PC-3 (cell line): ENCODE data around the gene NDC1. TPM values are rescaled to one million over a fixed set of nuclear protein-coding genes. Genes with fewer than 3 reads are reported as not detected.

ENCODE experiments used
- ATAC-seq: fragments of 200-7000 bp; cut with Tn5 transposase; 2 replicates; pipeline ENCODE4 v1.9.1; 2020; ENCODE audit warnings: mild to moderate bottlenecking, moderate library complexity
- BruUV-seq: library from RNA; stranded (reverse); fragments of 400-500 nt; replicated peaks from 2 replicates; lab custom pipeline; 2021; lab: Mats Ljungman, UMichigan
- CTCF ChIA-PET: fragments of 300-600 bp; sonication (Branson Sonifier 250); formaldehyde crosslinking; loops from one replicate; lab custom pipeline; 2022; ENCODE audit warnings: antibody characterized with exemption; lab: Charles Lee
- POLR2A ChIA-PET: fragments of 300-600 bp; sonication (Branson Sonifier 250); formaldehyde crosslinking; loops from one replicate; lab custom pipeline; 2022; ENCODE audit warnings: antibody characterized with exemption; ENCODE audit not compliant: unreplicated experiment; lab: Charles Lee
- DNase-seq: peaks from one replicate; pipeline ENCODE4 v3.0.0-alpha.2; 2015
- H2AFZ ChIP-seq: fragments of 300-600 bp; sonication (generic); 2 replicates; pipeline ENCODE4 v1.6.0; 2016; ENCODE audit warnings: antibody characterized with exemption, low read length
- H3F3A ChIP-seq: fragments of 300-600 bp; sonication (generic); one replicate; pipeline ENCODE4 v1.6.0; 2017; ENCODE audit warnings: antibody characterized with exemption, low read length, control low read depth, mild to moderate bottlenecking; ENCODE audit not compliant: unreplicated experiment
- H3K27ac ChIP-seq: fragments of 300-600 bp; sonication (generic); 2 replicates; pipeline ENCODE4 v1.5.1; 2016; ENCODE audit warnings: mild to moderate bottlenecking, low read length
- H3K27me3 ChIP-seq: fragments of 300-600 bp; sonication (generic); 2 replicates; pipeline ENCODE4 v1.6.1; 2016; ENCODE audit warnings: low read length, mixed read lengths
- H3K36me3 ChIP-seq: fragments of 300-600 bp; sonication (generic); 2 replicates; pipeline ENCODE4 v1.6.1; 2016; ENCODE audit warnings: low read depth, mixed run types, low read length, mixed read lengths
- H3K4me1 ChIP-seq: fragments of 300-600 bp; sonication (generic); 2 replicates; pipeline ENCODE4 v1.5.1; 2016; ENCODE audit warnings: low read length; ENCODE audit not compliant: insufficient read depth
- H3K4me2 ChIP-seq: fragments of 300-600 bp; sonication (generic); 2 replicates; pipeline ENCODE4 v1.6.0; 2016; ENCODE audit warnings: low read length
- H3K4me3 ChIP-seq: fragments of 300-600 bp; sonication (generic); 2 replicates; pipeline ENCODE4 v1.5.1; 2016; ENCODE audit warnings: mild to moderate bottlenecking, low read length, mixed read lengths
- H3K79me2 ChIP-seq: fragments of 300-600 bp; sonication (generic); 2 replicates; pipeline ENCODE4 v1.6.1; 2017; ENCODE audit warnings: low read length, mixed read lengths
- H3K9ac ChIP-seq: fragments of 300-600 bp; sonication (generic); 2 replicates; pipeline ENCODE4 v1.6.0; 2016; ENCODE audit warnings: mild to moderate bottlenecking, low read length
- H3K9me2 ChIP-seq: fragments of 300-600 bp; sonication (generic); replicated peaks from 2 replicates; pipeline ENCODE4 v1.6.1; 2016; ENCODE audit warnings: mixed run types, low read length, mixed read lengths
- H3K9me3 ChIP-seq: fragments of 300-600 bp; sonication (generic); 2 replicates; pipeline ENCODE4 v1.6.1; 2016; ENCODE audit warnings: low read length, mixed read lengths
- H4K20me1 ChIP-seq: fragments of 300-600 bp; sonication (generic); 2 replicates; pipeline ENCODE4 v1.6.1; 2016; ENCODE audit warnings: low read length, mixed read lengths
- EZH2 ChIP-seq: fragments of 300-600 bp; sonication (generic); IDR thresholded peaks from one replicate; pipeline ENCODE4 v1.6.1; 2017; ENCODE audit warnings: antibody characterized with exemption, mild to moderate bottlenecking, low read length; ENCODE audit not compliant: unreplicated experiment
- EZH2phosphoT487 ChIP-seq: fragments of 300-600 bp; sonication (generic); IDR thresholded peaks from 2 replicates; pipeline ENCODE4 v1.6.1; 2018; ENCODE audit warnings: mild to moderate bottlenecking, antibody characterized with exemption, low read length, borderline replicate concordance
- intact Hi-C: fragments of 100-400 bp; cut with micrococcal nuclease; formaldehyde crosslinking; loops from 2 replicates; pipeline ENCODE4 v1.9.0; 2023
- total RNA-seq: library from RNA; depleted of rRNA; stranded (reverse); fragments of >200 nt; gene quantifications from 2 replicates; pipeline ENCODE4 v1.2.3, GENCODE V29; 2014
- TF ChIP-seq, protein P1 (sequence below): fragments of 300-600 bp; sonication (generic); conservative IDR thresholded peaks from 2 replicates; pipeline ENCODE4 v1.5.1; 2017; ENCODE audit warnings: antibody characterized with exemption, low read depth, mild to moderate bottlenecking, low read length

The NDC1 gene
- total RNA-seq, 1 experiment from 2014 or later = 63.6 TPM

GRCh38 chr1:53736290-53736689, 101.8 kb downstream of the NDC1 start:
- Histone ChIP-seq H3K36me3 (no peaks in the 10 kb centered on the region), H3K27me3 (no peaks in the 10 kb centered on the region), H3K79me2 (peaks cover 15% of the 10 kb centered on the region; the same call in 1 of the 2 replicates), H3K9me3 (no peaks in the 10 kb centered on the region), H3K4me2 (peak overlapping the region; percentile 81; the same call in 1 of the 2 replicates), H2AFZ (no peak overlapping the region), H3K4me3 (no peak overlapping the region), H3K27ac (peak overlapping the region; percentile 99), H3K9ac (peak overlapping the region; percentile 97), H3K4me1 (peaks cover 70% of the 10 kb centered on the region), H4K20me1 (no peaks in the 10 kb centered on the region), H3K9me2 (no peaks in the 10 kb centered on the region), H3F3A (peaks cover 8% of the 10 kb centered on the region)
- no TSS peak for BruUV-seq
- ATAC-seq = no peak
- ChIA-PET POLR2A (interaction anchor here (0.6 kb wide), 1 partner anchor 13 kb away, joined by 6 read pairs; no protein-coding TSS in a partner anchor), CTCF (interaction anchor here (0.5 kb wide), 1 partner anchor 224 kb away, joined by 3 read pairs; no protein-coding TSS in a partner anchor)
- no peak for DNase-seq
- no peak for TF ChIP-seq EZH2
- TF ChIP-seq, protein P1, sequence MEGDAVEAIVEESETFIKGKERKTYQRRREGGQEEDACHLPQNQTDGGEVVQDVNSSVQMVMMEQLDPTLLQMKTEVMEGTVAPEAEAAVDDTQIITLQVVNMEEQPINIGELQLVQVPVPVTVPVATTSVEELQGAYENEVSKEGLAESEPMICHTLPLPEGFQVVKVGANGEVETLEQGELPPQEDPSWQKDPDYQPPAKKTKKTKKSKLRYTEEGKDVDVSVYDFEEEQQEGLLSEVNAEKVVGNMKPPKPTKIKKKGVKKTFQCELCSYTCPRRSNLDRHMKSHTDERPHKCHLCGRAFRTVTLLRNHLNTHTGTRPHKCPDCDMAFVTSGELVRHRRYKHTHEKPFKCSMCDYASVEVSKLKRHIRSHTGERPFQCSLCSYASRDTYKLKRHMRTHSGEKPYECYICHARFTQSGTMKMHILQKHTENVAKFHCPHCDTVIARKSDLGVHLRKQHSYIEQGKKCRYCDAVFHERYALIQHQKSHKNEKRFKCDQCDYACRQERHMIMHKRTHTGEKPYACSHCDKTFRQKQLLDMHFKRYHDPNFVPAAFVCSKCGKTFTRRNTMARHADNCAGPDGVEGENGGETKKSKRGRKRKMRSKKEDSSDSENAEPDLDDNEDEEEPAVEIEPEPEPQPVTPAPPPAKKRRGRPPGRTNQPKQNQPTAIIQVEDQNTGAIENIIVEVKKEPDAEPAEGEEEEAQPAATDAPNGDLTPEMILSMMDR = no peak
- no peak for TF ChIP-seq EZH2phosphoT487
- intact Hi-C loops = loop anchor here (5.0 to 10.0 kb wide), 2 partner anchors 101 to 141 kb away; partner anchors contain the start of gene NDC1

GRCh38 chr1:53735681-53736080, 102.4 kb downstream of the NDC1 start:
- ChIA-PET CTCF (no interaction called here), POLR2A (interaction anchor here (0.6 kb wide), 1 partner anchor 14 kb away, joined by 6 read pairs; no protein-coding TSS in a partner anchor)
- H3K4me2 ChIP-seq = peak overlapping the region; percentile 81
- peak overlapping the region; percentile 97 for H3K9ac ChIP-seq
- ATAC-seq = no peak
- H4K20me1 ChIP-seq = no peaks in the 10 kb centered on the region
- H2AFZ ChIP-seq = no peak overlapping the region
- peak overlapping the region; percentile 99 for H3K27ac ChIP-seq
- H3K27me3 ChIP-seq = no peaks in the 10 kb centered on the region
- peaks cover 66% of the 10 kb centered on the region for H3K4me1 ChIP-seq
- no peaks in the 10 kb centered on the region for H3K36me3 ChIP-seq
- no TSS peak for BruUV-seq
- H3K9me2 ChIP-seq = no peaks in the 10 kb centered on the region
- H3K79me2 ChIP-seq = peaks cover 20% of the 10 kb centered on the region; the same call in 1 of the 2 replicates
- H3K9me3 ChIP-seq = no peaks in the 10 kb centered on the region
- DNase-seq = no peak
- no peak overlapping the region for H3K4me3 ChIP-seq
- intact Hi-C loops = loop anchor here (5.0 to 10.0 kb wide), 2 partner anchors 102 to 141 kb away; partner anchors contain the start of gene NDC1
- TF ChIP-seq, protein P1 = no peak
- TF ChIP-seq EZH2 (no peak), EZH2phosphoT487 (no peak)
- peaks cover 8% of the 10 kb centered on the region for H3F3A ChIP-seq

DNA sequence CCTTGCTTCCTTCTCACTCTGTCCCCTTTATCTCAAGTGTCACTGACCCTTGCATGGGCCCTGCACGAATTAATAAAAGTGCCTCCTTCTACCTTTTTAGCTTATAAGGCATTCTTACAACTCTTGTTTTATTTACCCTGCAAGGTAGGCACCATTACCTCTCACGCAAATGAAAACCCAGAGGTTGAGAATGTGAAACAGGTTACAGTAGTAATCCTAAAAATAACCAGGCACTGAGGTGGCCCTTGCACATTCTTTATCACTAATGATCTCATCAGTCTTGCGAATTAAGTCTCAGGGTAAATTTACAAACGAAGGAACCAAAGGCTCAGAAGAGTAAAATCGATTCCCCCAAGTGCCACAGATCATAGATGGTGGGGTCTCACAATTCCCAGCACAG, 102.8 kb downstream of the NDC1 start:
- peaks cover 4% of the 10 kb centered on the region for H3F3A ChIP-seq
- intact Hi-C loops = loop anchor here (5.0 to 10.0 kb wide), 2 partner anchors 102 to 140 kb away; partner anchors contain the start of gene NDC1
- H3K4me3 ChIP-seq = peak overlapping the region; percentile 37; the same call in 1 of the 2 replicates
- ATAC-seq (no peak), DNase-seq (peak; percentile 37)
- peak overlapping the region; percentile 99 for H3K27ac ChIP-seq
- no peaks in the 10 kb centered on the region for H4K20me1 ChIP-seq
- CTCF ChIA-PET = no interaction called here
- POLR2A ChIA-PET = no interaction called here
- H3K4me2 ChIP-seq = peak overlapping the region; percentile 81
- H3K9me3 ChIP-seq = no peaks in the 10 kb centered on the region
- no peak for TF ChIP-seq EZH2
- no peak for TF ChIP-seq EZH2phosphoT487
- TF ChIP-seq, protein P1 = no peak
- H3K27me3 ChIP-seq = no peaks in the 10 kb centered on the region
- H2AFZ ChIP-seq = no peak overlapping the region
- no peaks in the 10 kb centered on the region for H3K9me2 ChIP-seq
- no TSS peak for BruUV-seq
- peak overlapping the region; percentile 97 for H3K9ac ChIP-seq
- H3K36me3 ChIP-seq = no peaks in the 10 kb centered on the region
- H3K79me2 ChIP-seq = peaks cover 20% of the 10 kb centered on the region; the same call in 1 of the 2 replicates
- H3K4me1 ChIP-seq = peaks cover 61% of the 10 kb centered on the region
